22Rv1 (cell line): ENCODE measurements around the gene LRRTM4.

Experiments used
- ZFX ChIP-seq: fragments of 450-650 bp; IDR thresholded peaks from 2 replicates; pipeline ENCODE4 v1.6.1; 2017; ENCODE audit warnings: antibody characterized with exemption, borderline replicate concordance
- TF ChIP-seq, protein P1 (sequence below): fragments of 450-650 bp; IDR thresholded peaks from 2 replicates; pipeline ENCODE4 v1.5.1; 2017; ENCODE audit warnings: mild to moderate bottlenecking

DNA sequence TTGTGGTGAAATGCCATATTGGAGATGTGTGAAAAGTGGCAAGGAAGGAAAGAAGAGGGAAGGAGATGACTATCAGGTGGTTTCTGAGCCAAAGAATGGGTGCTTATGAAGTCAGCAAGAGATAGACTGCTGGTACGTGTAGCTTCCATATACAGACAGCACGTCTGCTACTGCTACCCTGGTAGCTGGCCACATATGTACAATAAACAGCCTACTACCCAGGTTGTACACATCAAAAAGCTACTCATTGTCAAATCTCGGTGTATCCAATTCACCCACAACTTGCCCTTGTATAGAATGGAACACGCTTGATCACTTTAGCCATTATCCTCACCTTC is 761.8 kb downstream of the LRRTM4 start:
- TF ChIP-seq, protein P1, sequence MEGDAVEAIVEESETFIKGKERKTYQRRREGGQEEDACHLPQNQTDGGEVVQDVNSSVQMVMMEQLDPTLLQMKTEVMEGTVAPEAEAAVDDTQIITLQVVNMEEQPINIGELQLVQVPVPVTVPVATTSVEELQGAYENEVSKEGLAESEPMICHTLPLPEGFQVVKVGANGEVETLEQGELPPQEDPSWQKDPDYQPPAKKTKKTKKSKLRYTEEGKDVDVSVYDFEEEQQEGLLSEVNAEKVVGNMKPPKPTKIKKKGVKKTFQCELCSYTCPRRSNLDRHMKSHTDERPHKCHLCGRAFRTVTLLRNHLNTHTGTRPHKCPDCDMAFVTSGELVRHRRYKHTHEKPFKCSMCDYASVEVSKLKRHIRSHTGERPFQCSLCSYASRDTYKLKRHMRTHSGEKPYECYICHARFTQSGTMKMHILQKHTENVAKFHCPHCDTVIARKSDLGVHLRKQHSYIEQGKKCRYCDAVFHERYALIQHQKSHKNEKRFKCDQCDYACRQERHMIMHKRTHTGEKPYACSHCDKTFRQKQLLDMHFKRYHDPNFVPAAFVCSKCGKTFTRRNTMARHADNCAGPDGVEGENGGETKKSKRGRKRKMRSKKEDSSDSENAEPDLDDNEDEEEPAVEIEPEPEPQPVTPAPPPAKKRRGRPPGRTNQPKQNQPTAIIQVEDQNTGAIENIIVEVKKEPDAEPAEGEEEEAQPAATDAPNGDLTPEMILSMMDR = no peak
- TF ChIP-seq ZFX = no peak
